Naive B cell (primary cell): ENCODE data around the gene AK1. TPM values are rescaled to one million over a fixed set of nuclear protein-coding genes. Genes with fewer than 3 reads are reported as not detected.
"Not testable (repeated sequence)": the region's sequence is repeated elsewhere in the genome, so short reads cannot be mapped to it uniquely, and the experiment has no call there.

Experiments used
- ATAC-seq, 2 donors: fragments of 150-1000 bp; cut with Tn5 transposase; 2 replicates each; pipeline ENCODE4 v1.10.0; 2021; ENCODE audit warnings: low read depth in 2 of 2, mild to moderate bottlenecking in 2 of 2, moderate library complexity in 2 of 2
- DNase-seq: peaks from one replicate; pipeline ENCODE4 v3.0.0; 2022
- H3K27ac Mint-ChIP-seq, 6 donors: one replicate each; pipeline ENCODE4 v1.8.0; 2020 to 2022; ENCODE audit warnings: mild to moderate bottlenecking in 6 of 6, mixed read lengths in 6 of 6, moderate library complexity in 5 of 6, inconsistent platforms in 2 of 6
- H3K27me3 Mint-ChIP-seq, 3 donors: one replicate each; pipeline ENCODE4 v1.8.0; 2021 to 2022; ENCODE audit warnings: mixed read lengths in 3 of 3, mild to moderate bottlenecking in 1 of 3
- H3K36me3 Mint-ChIP-seq, 2 donors: one replicate each; pipeline ENCODE4 v1.8.0; 2020 to 2022; ENCODE audit warnings: mixed read lengths in 2 of 2, inconsistent platforms in 1 of 2, mild to moderate bottlenecking in 1 of 2
- H3K4me1 Mint-ChIP-seq, 3 donors: one replicate each; pipeline ENCODE4 v1.8.0; 2020 to 2022; ENCODE audit warnings: mixed read lengths in 3 of 3, inconsistent platforms in 1 of 3, mild to moderate bottlenecking in 1 of 3, moderate library complexity in 1 of 3
- H3K4me3 Mint-ChIP-seq, 8 donors: one replicate each; pipeline ENCODE4 v1.8.0; 2020 to 2022; ENCODE audit warnings: mild to moderate bottlenecking in 8 of 8, mixed read lengths in 8 of 8, moderate library complexity in 8 of 8, inconsistent platforms in 2 of 8
- H3K9me3 Mint-ChIP-seq, 7 donors: one replicate each; pipeline ENCODE4 v1.8.0; 2020 to 2022; ENCODE audit warnings: mixed read lengths in 7 of 7, mild to moderate bottlenecking in 5 of 7, inconsistent platforms in 2 of 7, moderate library complexity in 1 of 7
- polyA plus RNA-seq, 6 donors: library from polyadenylated mRNA; unstranded; fragments of 300-500 nt; fragmentation: Illumina TruSeq; gene quantifications; one replicate each; pipeline ENCODE4 v1.2.3, GENCODE V29; 2021; ENCODE audit warnings: low read depth in 6 of 6

Gene AK1
- polyA plus RNA-seq, 6 donors from 2014 or later = not detected

GRCh38 chr9:127887792-127888191, 10.3 kb upstream of the AK1 start:
- Mint-ChIP-seq H3K27me3 (no peaks in the 10 kb centered on the region), H3K4me1 (peaks cover 16 to 27% (median 26%) of the 10 kb centered on the region in 3 donors), H3K4me3 (no peak overlapping the region), H3K36me3 (peaks cover 10 to 14% of the 10 kb centered on the region in 2 donors), H3K9me3 (peaks cover 0 to 4% (median 0%) of the 10 kb centered on the region in 7 donors), H3K27ac (no peak overlapping the region)
- ATAC-seq (peak; percentile 60 to 77), DNase-seq (no peak)

- peaks cover 21 to 32% (median 30%) of the 10 kb centered on the region in 3 donors for H3K4me1 Mint-ChIP-seq
- H3K36me3 Mint-ChIP-seq = peaks cover 5 to 8% of the 10 kb centered on the region in 2 donors
- H3K9me3 Mint-ChIP-seq = no peaks in the 10 kb centered on the region
- DNase-seq (no peak), ATAC-seq (no peak)
- H3K27me3 Mint-ChIP-seq = no peaks in the 10 kb centered on the region
- H3K27ac Mint-ChIP-seq = no peak overlapping the region
- H3K4me3 Mint-ChIP-seq = no peak overlapping the region
Observed at GRCh38 chr9:127886401-127886972, 9.0 kb upstream of the AK1 start.

- Mint-ChIP-seq H3K4me3 (no peak overlapping the region), H3K9me3 (no peaks in the 10 kb centered on the region), H3K36me3 (peaks cover 0 to 8% of the 10 kb centered on the region in 2 donors), H3K27me3 (no peaks in the 10 kb centered on the region), H3K27ac (peak overlapping the region in 2 of 6 donors; percentile 44 to 83), H3K4me1 (peaks cover 22 to 28% (median 27%) of the 10 kb centered on the region in 3 donors)
- DNase-seq = no peak
- ATAC-seq = no peak
Observed at GRCh38 chr9:127885508-127886281, 8.2 kb upstream of the AK1 start.

GRCh38 chr9:127884976-127885490, 7.6 kb upstream of the AK1 start:
- no peaks in the 10 kb centered on the region for H3K27me3 Mint-ChIP-seq
- peak overlapping the region in 2 of 6 donors; percentile 44 to 83 for H3K27ac Mint-ChIP-seq
- peaks cover 22 to 32% (median 28%) of the 10 kb centered on the region in 3 donors for H3K4me1 Mint-ChIP-seq
- H3K36me3 Mint-ChIP-seq = peaks cover 0 to 8% of the 10 kb centered on the region in 2 donors
- H3K9me3 Mint-ChIP-seq = no peaks in the 10 kb centered on the region
- no peak overlapping the region for H3K4me3 Mint-ChIP-seq
- no peak for DNase-seq
- ATAC-seq = no peak

- Mint-ChIP-seq H3K36me3 (peaks cover 0 to 8% of the 10 kb centered on the region in 2 donors), H3K9me3 (no peaks in the 10 kb centered on the region), H3K4me1 (peaks cover 22 to 35% (median 28%) of the 10 kb centered on the region in 3 donors), H3K27me3 (no peaks in the 10 kb centered on the region), H3K27ac (peak overlapping the region in 1 of 6 donors; percentile 94), H3K4me3 (peak overlapping the region in 1 of 8 donors; percentile 43)
- ATAC-seq (no peak), DNase-seq (no peak)
Observed at GRCh38 chr9:127884427-127884911, 7.0 kb upstream of the AK1 start.

GRCh38 chr9:127883959-127884358, 6.5 kb upstream of the AK1 start:
- DNase-seq (no peak), ATAC-seq (no peak)
- Mint-ChIP-seq H3K27ac (peak overlapping the region in 1 of 6 donors; percentile 12), H3K4me1 (peaks cover 25 to 39% (median 32%) of the 10 kb centered on the region in 3 donors), H3K4me3 (peak overlapping the region in 1 of 8 donors; percentile 18), H3K9me3 (no peaks in the 10 kb centered on the region), H3K36me3 (peaks cover 0 to 8% of the 10 kb centered on the region in 2 donors), H3K27me3 (no peaks in the 10 kb centered on the region)

GRCh38 chr9:127881715-127882114, 4.2 kb upstream of the AK1 start:
- H3K27me3 Mint-ChIP-seq, ATAC-seq, H3K9me3 Mint-ChIP-seq, DNase-seq, H3K4me3 Mint-ChIP-seq, H3K36me3 Mint-ChIP-seq: not testable (repeated sequence)
- peak overlapping the region in 2 of 6 donors; percentile 20 to 91 for H3K27ac Mint-ChIP-seq
- H3K4me1 Mint-ChIP-seq = peaks cover 33 to 50% (median 37%) of the 10 kb centered on the region in 3 donors

- Mint-ChIP-seq H3K27ac (peak overlapping the region in 2 of 6 donors; percentile 12 to 68), H3K27me3 (peaks cover 0 to 22% (median 0%) of the 10 kb centered on the region in 3 donors), H3K4me1 (peaks cover 33 to 48% (median 37%) of the 10 kb centered on the region in 3 donors), H3K36me3 (no peaks in the 10 kb centered on the region), H3K9me3 (no peaks in the 10 kb centered on the region), H3K4me3 (peak overlapping the region in 3 of 8 donors; percentile 32 to 70 (median 67))
- DNase-seq = peak; percentile 47
- peak; percentile 81 to 84 for ATAC-seq
Observed at GRCh38 chr9:127880143-127880542, 2.7 kb upstream of the AK1 start.

GRCh38 chr9:127878652-127879390, 1.3 kb upstream of the AK1 start:
- Mint-ChIP-seq H3K27ac (peak overlapping the region in 5 of 6 donors; percentile 12 to 95 (median 69)), H3K27me3 (peaks cover 0 to 23% (median 0%) of the 10 kb centered on the region in 3 donors), H3K4me1 (peaks cover 24 to 35% (median 26%) of the 10 kb centered on the region in 3 donors), H3K4me3 (peak overlapping the region; percentile 0 to 75 (median 42)), H3K36me3 (no peaks in the 10 kb centered on the region), H3K9me3 (no peaks in the 10 kb centered on the region)
- DNase-seq = no peak
- ATAC-seq = no peak

GRCh38 chr9:127878001-127878651, 651 bp upstream of the AK1 start:
- DNase-seq = no peak
- H3K36me3 Mint-ChIP-seq = no peaks in the 10 kb centered on the region
- peak overlapping the region in 4 of 6 donors; percentile 24 to 95 (median 66) for H3K27ac Mint-ChIP-seq
- peaks cover 0 to 23% (median 0%) of the 10 kb centered on the region in 3 donors for H3K27me3 Mint-ChIP-seq
- no peak for ATAC-seq
- H3K4me3 Mint-ChIP-seq = peak overlapping the region in 7 of 8 donors; percentile 5 to 76 (median 63)
- peaks cover 24 to 35% (median 25%) of the 10 kb centered on the region in 3 donors for H3K4me1 Mint-ChIP-seq
- no peaks in the 10 kb centered on the region for H3K9me3 Mint-ChIP-seq

- DNase-seq (no peak), ATAC-seq (peak; percentile 19 to 29)
- Mint-ChIP-seq H3K9me3 (no peaks in the 10 kb centered on the region), H3K4me1 (peaks cover 15 to 32% (median 18%) of the 10 kb centered on the region in 3 donors), H3K27ac (peak overlapping the region in 1 of 6 donors; percentile 80), H3K36me3 (no peaks in the 10 kb centered on the region), H3K4me3 (peak overlapping the region; percentile 54 to 89 (median 70)), H3K27me3 (peaks cover 0 to 23% (median 0%) of the 10 kb centered on the region in 3 donors)
Observed at GRCh38 chr9:127876764-127877562, 512 bp downstream of the AK1 start.
